Medulla oblongata (tissue), 1 donor: ENCODE data around the gene TGM3.

Experiments used
- DNase-seq: peaks from one replicate; pipeline ENCODE4 v3.0.0-alpha.2; 2015; ENCODE audit errors: extremely low spot score

The TGM3 gene

GRCh38 chr20:2338411-2339066 lies 42.7 kb downstream of the TGM3 start:
- no peak for DNase-seq

DNA sequence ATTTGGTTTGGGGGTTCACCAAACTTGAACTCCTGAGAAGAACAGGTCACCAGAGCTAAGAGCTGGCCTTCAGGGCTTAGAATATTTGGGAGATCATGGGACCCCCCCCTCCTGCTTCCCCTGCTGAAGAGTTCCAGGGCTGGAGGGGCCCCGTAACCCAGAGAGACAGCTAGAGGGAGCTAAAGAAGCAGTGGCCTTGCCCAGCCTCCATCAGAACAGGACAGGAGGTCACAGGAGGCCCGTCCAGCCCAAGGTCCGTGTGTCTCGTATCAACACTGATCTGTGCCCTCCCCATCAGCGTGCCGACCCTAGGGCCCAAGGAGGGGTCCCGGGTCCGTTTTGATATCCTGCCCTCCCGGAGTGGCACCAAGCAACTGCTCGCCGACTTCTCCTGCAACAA lies 44.3 kb downstream of the TGM3 start:
- DNase-seq, result no peak

- DNase-seq, result no peak
Observed at GRCh38 chr20:2340823-2341222, 45.0 kb downstream of the TGM3 start.

GRCh38 chr20:2341336-2341735 lies 45.5 kb downstream of the TGM3 start:
- DNase-seq, result no peak

DNA sequence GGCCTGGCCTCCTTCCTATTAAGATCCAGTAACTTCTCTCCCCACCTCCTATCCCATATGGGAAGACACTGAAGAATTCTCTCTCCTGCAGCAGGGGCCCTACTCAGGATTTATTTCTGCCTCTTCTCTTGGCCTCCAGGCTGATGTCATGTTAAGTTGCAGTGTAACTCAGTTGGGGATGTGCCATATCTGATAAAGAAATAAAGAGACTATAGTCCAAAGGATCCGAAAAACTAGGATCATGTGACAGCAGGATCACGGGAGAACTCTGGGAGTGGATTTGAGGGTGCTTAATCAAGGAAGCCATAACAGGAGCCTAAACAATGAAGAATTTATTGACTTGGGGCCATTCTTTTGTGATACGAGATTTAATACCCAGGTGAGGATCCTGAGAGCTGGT lies 46.4 kb downstream of the TGM3 start:
- no peak for DNase-seq

DNA sequence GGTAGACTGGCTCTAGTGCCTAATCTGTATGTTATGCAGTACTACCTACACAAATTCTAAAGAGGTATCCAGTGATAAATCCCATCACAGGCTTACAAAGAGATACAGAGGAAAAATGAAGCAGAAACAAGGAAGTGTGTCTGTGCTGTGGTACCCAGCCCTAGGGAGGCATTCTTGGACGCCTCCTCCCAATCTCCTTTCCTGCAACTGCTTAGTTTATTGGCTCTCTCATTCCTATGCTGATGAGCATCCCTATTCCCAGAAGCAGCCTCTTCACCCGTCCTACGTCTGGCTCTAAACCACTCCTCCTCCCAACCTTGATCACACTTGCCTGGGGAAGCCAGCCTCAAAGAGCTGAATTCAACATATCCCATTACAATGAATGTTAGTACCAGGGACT lies 50.4 kb downstream of the TGM3 start:
- DNase-seq, result no peak

GRCh38 chr20:2348336-2348735 lies 52.5 kb downstream of the TGM3 start:
- no peak for DNase-seq

DNA sequence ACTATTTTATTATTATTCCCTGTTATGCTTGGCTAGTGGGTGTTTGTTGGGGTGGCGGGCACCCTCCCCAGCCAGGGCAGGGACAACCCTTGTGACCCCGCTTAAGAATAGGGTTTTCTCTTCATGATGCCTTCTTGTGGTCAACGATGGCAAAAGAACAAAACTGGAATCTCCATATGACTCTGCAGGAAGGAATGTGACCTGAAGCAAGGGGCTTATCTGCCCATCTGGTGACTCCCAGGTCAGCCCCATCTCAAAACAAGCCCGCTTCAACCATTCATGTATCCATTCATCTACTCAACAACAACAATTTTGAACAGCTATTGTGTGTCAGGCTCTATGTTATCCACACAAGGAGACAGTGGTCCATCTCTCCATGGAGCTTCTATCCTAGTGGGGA lies 54.0 kb downstream of the TGM3 start:
- no peak for DNase-seq

GRCh38 chr20:2350606-2351005 lies 54.8 kb downstream of the TGM3 start:
- DNase-seq, result no peak

DNA sequence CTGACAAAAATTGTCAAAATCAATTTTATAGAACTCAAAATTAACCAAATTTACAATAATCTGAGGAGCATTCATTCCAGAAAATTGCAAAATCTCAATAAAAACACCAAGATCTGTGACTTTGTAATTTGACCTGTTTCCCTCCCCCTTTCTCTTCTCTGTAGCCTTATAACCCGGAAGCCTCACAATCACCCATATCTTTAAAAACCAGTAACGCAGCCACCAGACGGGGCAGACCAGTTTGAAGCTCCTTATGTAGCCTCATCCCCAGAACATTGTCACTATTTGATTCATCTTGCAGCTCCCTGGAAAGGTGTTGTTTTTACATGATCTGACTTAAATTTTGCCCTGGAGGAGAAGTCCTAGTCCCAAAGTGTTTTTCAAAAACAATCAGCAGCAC lies 57.4 kb downstream of the TGM3 start:
- DNase-seq, result no peak

DNA sequence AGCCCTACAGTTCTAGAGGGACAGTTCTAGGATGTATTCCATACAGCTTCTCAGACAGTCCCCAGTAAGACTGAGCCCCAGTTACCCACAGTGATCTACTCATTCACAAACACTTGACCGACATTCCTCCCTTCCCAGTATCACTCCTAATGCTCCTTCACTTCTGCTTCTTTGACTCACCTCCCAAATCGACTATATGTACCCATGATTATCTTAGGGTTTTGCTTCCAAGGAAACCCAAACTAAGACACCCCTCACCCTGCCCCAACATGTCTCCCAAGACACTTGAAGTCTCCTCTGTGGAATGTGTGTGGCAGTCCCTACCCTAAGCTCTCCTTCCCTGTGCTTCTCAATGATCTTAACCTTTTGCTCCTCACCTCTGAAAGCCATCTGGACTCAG lies 61.3 kb downstream of the TGM3 start:
- no peak for DNase-seq

DNA sequence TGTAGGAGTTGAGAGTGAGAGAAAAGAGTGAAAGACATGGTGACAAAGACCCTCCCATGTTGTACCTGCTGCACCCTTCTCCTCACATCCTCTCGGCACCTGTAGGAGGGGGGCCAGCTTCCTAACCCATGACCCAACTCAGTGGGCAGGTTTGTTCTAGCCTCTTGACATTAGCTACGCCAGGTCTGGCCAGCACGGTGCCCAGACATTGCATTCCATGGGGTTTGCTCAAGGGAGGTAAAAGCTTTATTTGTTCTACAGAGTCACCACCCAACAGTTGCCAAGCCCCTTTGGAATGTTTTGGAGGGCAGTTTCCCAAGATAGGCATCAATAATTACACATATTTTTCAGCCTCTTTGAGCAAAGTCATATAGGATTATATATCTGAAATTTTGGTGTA lies 62.2 kb downstream of the TGM3 start:
- DNase-seq, result no peak

DNA sequence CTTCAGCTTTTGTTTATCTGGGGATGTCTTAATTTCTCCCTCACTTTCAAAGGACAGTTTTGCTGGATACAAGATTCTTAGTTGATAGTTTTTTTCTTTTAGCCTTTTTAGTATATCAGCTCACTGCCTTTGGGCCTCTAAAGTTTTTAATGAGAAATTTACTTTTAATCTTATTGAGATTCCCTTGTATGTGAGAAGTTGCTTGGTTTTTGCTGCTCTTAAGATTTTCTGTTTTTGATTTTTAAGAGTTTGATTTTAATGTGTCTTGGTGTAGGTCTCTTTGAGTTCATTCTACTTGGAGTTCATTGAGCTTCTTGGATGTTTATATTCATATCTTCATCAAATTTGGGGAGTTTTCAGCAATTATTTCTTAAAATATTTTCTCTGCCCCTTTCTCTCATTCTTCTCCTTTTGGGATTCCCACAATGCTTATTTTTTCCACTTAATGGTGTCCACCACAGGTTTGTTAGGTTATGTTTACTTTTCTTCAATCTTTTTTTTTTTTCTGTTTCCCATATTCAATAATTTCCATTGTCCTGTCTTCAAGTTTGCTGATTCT lies 65.3 kb downstream of the TGM3 start:
- no peak for DNase-seq

GRCh38 chr20:2363187-2363586 lies 67.4 kb downstream of the TGM3 start:
- no peak for DNase-seq

DNA sequence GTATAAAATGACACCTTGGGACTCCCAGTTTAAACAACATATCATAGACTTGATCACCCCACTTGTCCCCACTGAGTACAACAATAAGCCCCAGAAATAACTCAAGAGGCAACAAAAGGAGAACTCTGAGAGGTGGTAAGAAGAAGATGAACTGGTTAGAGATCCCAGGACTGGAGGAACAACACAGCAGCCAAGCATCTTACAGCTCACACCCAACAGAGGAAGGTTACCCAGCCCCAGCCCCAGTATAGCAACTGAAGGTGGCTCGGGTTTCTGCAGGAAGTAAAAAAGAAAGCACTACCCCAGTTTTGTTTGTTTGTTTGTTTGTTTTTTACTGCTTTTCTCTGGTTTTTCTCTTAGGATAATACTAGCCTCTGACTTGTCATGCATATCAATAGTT lies 67.8 kb downstream of the TGM3 start:
- no peak for DNase-seq

DNA sequence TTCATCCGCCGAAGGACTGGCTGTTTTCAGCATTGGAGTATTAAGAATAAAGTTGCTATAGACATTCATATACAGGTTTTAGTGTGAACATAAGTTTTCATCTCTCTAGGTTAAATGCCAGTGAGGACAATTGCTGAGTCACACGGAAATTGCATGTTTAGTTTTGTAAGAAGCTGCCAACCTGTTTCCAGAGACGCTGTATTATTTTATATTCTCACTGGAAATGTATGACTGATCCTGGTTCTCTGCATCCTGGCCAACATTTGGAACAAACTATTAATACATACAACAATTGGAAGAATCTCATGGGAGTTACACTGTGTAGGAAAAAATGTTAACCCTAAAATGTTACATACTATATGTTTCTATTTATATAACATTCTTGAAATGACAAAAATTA lies 68.2 kb downstream of the TGM3 start:
- DNase-seq, result no peak

- no peak for DNase-seq
Observed at GRCh38 chr20:2365091-2365490, 69.3 kb downstream of the TGM3 start.

DNA sequence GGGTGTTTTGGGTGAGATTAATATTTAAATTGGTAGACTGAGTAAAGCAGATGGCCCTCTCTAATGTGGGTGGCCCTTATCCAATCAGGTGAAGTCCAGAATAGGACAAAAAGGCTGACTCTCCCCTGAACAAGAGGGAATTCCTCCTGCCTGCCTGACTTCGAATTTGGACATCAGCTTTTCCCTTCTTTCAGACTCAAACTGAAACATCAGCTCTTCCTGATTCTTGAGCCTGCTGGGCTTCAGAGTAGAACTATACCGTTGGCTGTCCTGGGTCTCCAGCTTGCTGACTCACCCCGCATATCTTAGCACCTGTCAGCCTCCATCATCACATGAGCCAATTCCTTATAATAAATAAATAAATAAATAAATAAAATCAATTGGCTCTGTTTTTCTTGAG lies 69.9 kb downstream of the TGM3 start:
- DNase-seq, result no peak

DNA sequence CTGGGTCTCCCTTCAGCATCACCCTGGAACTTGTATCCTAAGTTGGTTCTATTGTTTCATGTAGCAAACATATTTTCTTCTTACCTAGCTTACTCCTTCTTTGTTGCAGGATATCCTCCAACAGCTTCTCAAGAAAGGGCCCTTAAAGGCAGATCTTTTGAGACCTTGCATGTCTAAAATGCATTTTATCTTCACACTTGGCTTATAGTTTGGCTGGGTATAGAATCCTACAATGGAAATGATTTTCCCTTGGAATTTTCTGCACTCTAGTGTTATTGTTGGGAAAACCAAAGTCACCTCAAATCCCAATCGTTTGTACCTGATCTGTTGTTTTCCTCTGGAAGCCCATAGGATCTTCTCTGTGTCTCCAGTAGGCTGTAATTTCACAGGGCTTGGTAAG lies 72.8 kb downstream of the TGM3 start:
- no peak for DNase-seq

DNA sequence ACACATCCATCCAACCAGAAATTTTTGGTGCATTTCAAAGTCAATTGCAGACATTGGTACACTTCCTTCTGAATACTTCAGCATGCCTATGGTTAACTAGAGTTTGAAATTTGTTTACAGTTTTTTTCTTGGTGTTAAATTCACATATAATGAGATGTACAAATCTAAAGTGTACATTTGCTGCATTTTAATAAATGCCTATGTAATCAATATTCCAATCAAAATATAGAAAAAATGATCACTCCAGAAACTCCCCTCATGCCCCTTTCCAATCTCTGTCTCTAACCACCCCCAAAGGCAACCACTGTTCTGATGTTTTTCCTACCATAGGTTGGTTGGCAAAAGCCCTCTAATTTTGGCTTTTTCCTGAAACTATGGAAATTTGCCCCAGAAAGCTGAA lies 77.3 kb downstream of the TGM3 start:
- no peak for DNase-seq

- DNase-seq, result no peak
Observed at GRCh38 chr20:2374346-2375125, 78.7 kb downstream of the TGM3 start.

- no peak for DNase-seq
Observed at GRCh38 chr20:2378893-2379292, 83.1 kb downstream of the TGM3 start.

- no peak for DNase-seq
Observed at GRCh38 chr20:2379511-2380229, 83.9 kb downstream of the TGM3 start.
